BLaER1 (cell line): ENCODE data around the gene DLGAP1.
"Not testable (repeated sequence)": the region's sequence is repeated elsewhere in the genome, so short reads cannot be mapped to it uniquely, and the experiment has no call there.

Experiments
- H3K27ac ChIP-seq: shearing (Covaris generic); formaldehyde crosslinking; 2 replicates; pipeline ENCODE4 v1.8.1; 2022
- H3K27me3 ChIP-seq: shearing (Covaris generic); formaldehyde crosslinking; 2 replicates; pipeline ENCODE4 v1.8.1; 2022
- H3K36me3 ChIP-seq: shearing (Covaris generic); formaldehyde crosslinking; 2 replicates; pipeline ENCODE4 v1.8.1; 2022
- H3K4me1 ChIP-seq: shearing (Covaris generic); formaldehyde crosslinking; 2 replicates; pipeline ENCODE4 v1.8.1; 2022
- H3K4me2 ChIP-seq: shearing (Covaris generic); formaldehyde crosslinking; 2 replicates; pipeline ENCODE4 v1.8.1; 2022
- H3K4me3 ChIP-seq: shearing (Covaris generic); formaldehyde crosslinking; 2 replicates; pipeline ENCODE4 v1.8.1; 2022
- H3K9ac ChIP-seq: shearing (Covaris generic); formaldehyde crosslinking; 2 replicates; pipeline ENCODE4 v1.8.1; 2022
- H3K9me3 ChIP-seq: shearing (Covaris generic); formaldehyde crosslinking; 2 replicates; pipeline ENCODE4 v1.8.1; 2022
- H4K20me1 ChIP-seq: shearing (Covaris generic); formaldehyde crosslinking; 2 replicates; pipeline ENCODE4 v1.8.1; 2022
- Cebpa-rat ChIP-seq: shearing (Covaris generic); IDR thresholded peaks from 2 replicates; pipeline ENCODE4 v1.8.1; 2022

The DLGAP1 gene

DNA sequence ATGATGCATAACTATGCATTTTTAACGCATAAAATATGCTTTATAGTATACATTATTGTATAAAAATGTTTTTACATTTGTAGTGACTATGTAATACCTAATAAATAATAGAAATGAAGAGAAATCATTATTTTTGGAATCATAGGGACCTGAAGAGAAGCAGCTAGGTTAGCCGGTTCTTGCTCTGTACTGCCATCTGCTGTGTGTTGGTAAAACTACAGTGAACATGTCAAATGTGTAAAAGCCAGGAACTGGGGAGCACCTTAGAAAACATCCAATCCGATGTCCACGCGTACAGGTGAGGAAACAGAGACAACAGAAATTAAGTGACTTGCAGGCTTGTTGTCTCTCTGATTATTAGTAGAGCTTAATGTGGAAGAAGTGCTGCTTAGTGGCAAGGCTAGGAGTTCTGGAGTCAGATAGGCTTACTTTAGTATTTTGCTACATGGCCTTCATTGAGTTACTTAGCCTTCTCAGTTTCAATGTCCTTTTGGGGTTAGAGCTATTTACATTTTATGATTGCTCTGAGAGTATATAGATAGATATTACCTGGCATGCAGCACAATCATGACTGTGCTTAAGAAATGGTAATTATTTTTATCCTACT is 386.5 kb downstream of the DLGAP1 start:
- Histone ChIP-seq H3K27me3 (no peaks in the 10 kb centered on the region), H3K9ac (no peak overlapping the region), H3K4me1 (no peaks in the 10 kb centered on the region), H3K4me3 (no peak overlapping the region), H3K4me2 (no peak overlapping the region), H3K36me3 (no peaks in the 10 kb centered on the region), H3K27ac (no peak overlapping the region), H4K20me1 (no peaks in the 10 kb centered on the region), H3K9me3 (peaks cover 12% of the 10 kb centered on the region; the same call in 1 of the 2 replicates)
- no peak for TF ChIP-seq Cebpa-rat

DNA sequence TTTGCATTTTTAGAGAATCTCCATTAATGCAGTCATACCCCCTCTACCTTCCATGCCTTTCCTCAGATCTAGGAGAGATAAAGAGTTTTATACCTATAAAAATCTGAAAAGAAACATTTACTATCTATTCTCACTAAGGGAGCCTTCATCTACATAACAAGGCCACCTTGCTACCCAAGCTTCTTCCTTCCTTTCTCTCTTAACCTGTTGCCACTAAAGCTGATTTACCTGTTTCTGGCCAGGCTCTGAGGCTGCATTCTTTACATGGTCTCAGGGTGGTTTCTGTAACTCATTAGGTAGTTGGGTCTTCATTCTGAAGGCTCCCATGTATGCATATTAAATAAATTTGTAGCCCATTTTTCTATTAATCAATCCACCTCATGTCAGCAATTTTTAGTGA is 391.6 kb downstream of the DLGAP1 start:
- Histone ChIP-seq H3K4me2 (no peak overlapping the region), H3K27me3 (no peaks in the 10 kb centered on the region), H3K27ac (no peak overlapping the region), H3K9me3 (peaks cover 54% of the 10 kb centered on the region), H3K36me3 (no peaks in the 10 kb centered on the region), H4K20me1 (no peaks in the 10 kb centered on the region), H3K4me3 (no peak overlapping the region), H3K9ac (no peak overlapping the region), H3K4me1 (no peaks in the 10 kb centered on the region)
- no peak for TF ChIP-seq Cebpa-rat

GRCh38 chr18:4060427-4061281 is 394.5 kb downstream of the DLGAP1 start:
- Histone ChIP-seq H3K27ac (no peak overlapping the region), H3K36me3 (no peaks in the 10 kb centered on the region), H3K27me3 (no peaks in the 10 kb centered on the region), H3K4me2 (no peak overlapping the region), H3K9ac (no peak overlapping the region), H4K20me1 (no peaks in the 10 kb centered on the region), H3K4me1 (no peaks in the 10 kb centered on the region), H3K9me3 (peaks cover 60% of the 10 kb centered on the region), H3K4me3 (no peak overlapping the region; the same call in 1 of the 2 replicates)
- TF ChIP-seq Cebpa-rat: no peak

DNA sequence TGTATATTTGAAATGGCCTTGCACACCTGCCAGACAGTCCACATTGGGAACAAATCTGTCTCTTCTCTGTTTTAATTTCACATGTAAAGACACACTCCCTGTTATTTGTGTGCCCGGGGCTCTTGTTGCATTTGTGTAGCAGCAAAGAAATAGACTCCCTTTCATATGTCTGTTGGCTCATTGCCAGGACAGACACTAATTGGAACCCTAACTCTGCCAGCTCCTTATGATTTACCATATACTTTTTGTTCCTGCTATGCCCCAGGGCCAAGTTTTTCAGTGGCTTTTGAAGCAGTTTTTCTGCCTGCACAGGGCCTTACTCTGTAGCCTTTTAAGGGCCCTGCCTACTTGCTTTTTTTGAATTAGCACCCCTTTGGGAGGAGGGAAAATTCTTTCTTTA is 396.9 kb downstream of the DLGAP1 start:
- Histone ChIP-seq H3K27me3 (no peaks in the 10 kb centered on the region), H4K20me1 (no peaks in the 10 kb centered on the region), H3K36me3 (no peaks in the 10 kb centered on the region), H3K27ac (no peak overlapping the region), H3K4me1 (no peaks in the 10 kb centered on the region), H3K4me2 (no peak overlapping the region), H3K4me3 (no peak overlapping the region), H3K9ac (no peak overlapping the region), H3K9me3 (peaks cover 57% of the 10 kb centered on the region)
- TF ChIP-seq Cebpa-rat: no peak

DNA sequence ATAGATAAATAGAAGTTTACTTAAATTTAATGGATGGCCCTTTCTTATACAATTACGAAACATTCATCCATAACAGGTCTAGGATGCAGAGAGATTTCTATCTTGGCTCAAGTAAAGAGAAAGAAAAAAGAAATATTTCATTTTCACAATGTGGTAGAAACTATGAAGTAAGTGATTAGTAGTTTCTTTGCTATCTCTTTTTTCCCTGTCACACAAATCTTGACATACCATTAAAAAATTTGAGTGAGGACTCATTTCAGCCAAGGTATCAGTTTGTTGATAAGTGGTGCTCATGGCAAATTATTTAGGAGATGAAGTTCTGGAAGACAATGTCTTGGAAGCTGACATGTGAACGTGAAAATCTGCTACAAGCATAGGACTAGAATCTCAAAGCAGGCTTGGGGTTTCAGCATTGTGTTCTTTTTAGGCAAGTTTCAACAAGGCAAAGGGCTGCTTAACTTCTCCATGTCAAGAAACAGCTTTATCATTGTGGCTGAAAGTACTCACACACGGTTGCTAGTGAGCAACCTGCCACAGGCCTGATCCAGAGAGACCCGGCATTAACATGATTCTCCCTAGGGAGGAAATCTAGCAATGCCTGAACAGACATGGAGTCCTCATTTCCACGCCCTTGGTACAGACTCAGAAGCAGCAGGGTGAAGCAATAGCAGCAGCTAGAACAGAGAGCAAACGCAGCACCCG is 414.6 kb downstream of the DLGAP1 start:
- Histone ChIP-seq H4K20me1 (no peaks in the 10 kb centered on the region), H3K4me2 (peak overlapping the region; percentile 35), H3K27me3 (no peaks in the 10 kb centered on the region), H3K4me1 (peaks cover 8% of the 10 kb centered on the region), H3K36me3 (no peaks in the 10 kb centered on the region), H3K9ac (no peak overlapping the region), H3K9me3 (no peaks in the 10 kb centered on the region), H3K27ac (no peak overlapping the region), H3K4me3 (no peak overlapping the region)
- TF ChIP-seq Cebpa-rat: peak; percentile 80

DNA sequence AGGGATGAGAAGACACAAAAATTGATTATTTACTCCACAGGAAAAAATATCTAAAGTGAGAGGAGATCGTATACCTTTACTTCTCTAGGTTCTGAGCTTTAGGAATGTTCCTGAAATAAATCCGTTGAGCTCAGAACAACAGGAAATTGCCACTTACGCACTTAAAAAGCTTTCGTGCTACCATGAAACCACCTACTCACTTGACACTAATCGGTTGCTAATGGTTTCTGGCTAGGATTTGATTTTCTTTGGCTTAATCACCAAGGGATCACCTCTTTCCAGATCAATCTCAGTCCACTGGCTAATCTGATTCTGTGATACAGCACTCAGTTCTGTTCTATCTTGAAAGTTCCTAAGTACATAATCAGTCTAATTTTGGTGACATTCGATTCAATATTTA is 419.6 kb downstream of the DLGAP1 start:
- Histone ChIP-seq H3K4me1 (peaks cover 2% of the 10 kb centered on the region), H3K27me3 (no peaks in the 10 kb centered on the region)

GRCh38 chr18:4034815-4035214 is 420.3 kb downstream of the DLGAP1 start:
- H3K27me3 ChIP-seq, H3K27ac ChIP-seq, H3K4me1 ChIP-seq, H3K36me3 ChIP-seq, H4K20me1 ChIP-seq, H3K9me3 ChIP-seq, H3K4me2 ChIP-seq, H3K4me3 ChIP-seq, H3K9ac ChIP-seq: not testable (repeated sequence)

More for the DNA sequence above, 419.6 kb downstream of the DLGAP1 start:
- no peak for TF ChIP-seq Cebpa-rat
- H3K4me2 ChIP-seq: no peak overlapping the region
- no peak overlapping the region for H3K9ac ChIP-seq
- no peaks in the 10 kb centered on the region for H3K36me3 ChIP-seq
- H3K27ac ChIP-seq: no peak overlapping the region
- H4K20me1 ChIP-seq: no peaks in the 10 kb centered on the region
- H3K4me3 ChIP-seq: no peak overlapping the region
- H3K9me3 ChIP-seq: no peaks in the 10 kb centered on the region; the same call in 1 of the 2 replicates

GRCh38 chr18:4026542-4026941 is 428.6 kb downstream of the DLGAP1 start:
- Histone ChIP-seq H3K36me3 (no peaks in the 10 kb centered on the region), H3K4me2 (no peak overlapping the region), H3K9ac (no peak overlapping the region), H3K27ac (no peak overlapping the region), H4K20me1 (no peaks in the 10 kb centered on the region), H3K9me3 (no peaks in the 10 kb centered on the region), H3K27me3 (no peaks in the 10 kb centered on the region), H3K4me1 (no peaks in the 10 kb centered on the region), H3K4me3 (no peak overlapping the region)
- TF ChIP-seq Cebpa-rat: no peak

DNA sequence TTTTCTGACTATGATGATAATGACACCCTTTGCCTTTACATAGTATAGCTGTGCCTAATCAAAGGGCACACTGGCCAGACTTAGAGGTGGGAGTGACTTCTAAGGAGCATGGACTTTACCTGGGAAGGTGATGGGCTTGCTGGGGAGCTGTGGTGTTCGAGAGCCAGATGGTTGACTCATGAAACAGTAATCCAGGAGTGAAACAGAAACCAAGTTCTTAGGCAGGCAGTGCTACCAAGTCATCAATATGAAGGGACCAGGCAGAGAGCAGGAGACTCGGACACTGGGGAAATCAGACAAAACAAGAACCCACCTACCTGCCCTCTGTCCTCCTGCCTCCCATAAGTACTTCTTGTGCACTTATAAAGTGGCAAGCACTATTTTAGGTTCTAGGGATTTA is 430.4 kb downstream of the DLGAP1 start:
- Histone ChIP-seq H3K27me3 (no peaks in the 10 kb centered on the region), H3K4me3 (no peak overlapping the region), H3K9me3 (no peaks in the 10 kb centered on the region), H3K9ac (no peak overlapping the region), H3K4me2 (no peak overlapping the region), H4K20me1 (no peaks in the 10 kb centered on the region), H3K27ac (no peak overlapping the region), H3K4me1 (no peaks in the 10 kb centered on the region), H3K36me3 (no peaks in the 10 kb centered on the region)
- TF ChIP-seq Cebpa-rat: no peak

DNA sequence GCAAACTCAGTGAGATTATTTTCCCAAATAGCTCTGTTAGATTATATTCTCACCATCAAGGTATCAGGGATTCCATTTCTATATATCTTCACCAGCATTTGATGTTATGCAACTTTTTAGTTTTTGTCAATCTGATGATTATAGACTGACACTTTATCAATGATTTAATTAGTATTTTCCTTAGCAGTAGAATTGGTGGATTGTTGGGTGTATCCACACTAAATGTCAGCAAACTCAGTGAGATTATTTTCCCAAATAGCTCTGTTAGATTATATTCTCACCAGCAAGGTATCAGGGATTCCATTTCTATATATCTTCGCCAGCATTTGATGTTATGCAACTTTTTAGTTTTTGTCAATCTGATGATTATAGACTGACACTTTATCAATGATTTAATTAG is 432.4 kb downstream of the DLGAP1 start:
- H3K27ac ChIP-seq, H3K9ac ChIP-seq, H3K4me1 ChIP-seq, H3K27me3 ChIP-seq, H3K4me2 ChIP-seq, H3K9me3 ChIP-seq, H3K36me3 ChIP-seq, H4K20me1 ChIP-seq, H3K4me3 ChIP-seq: not testable (repeated sequence)
